Measurements from ENCODE around the gene RABGAP1. TPM values are rescaled to one million over a fixed set of nuclear protein-coding genes. Genes with fewer than 3 reads are reported as not detected.
A peak's percentile ranks its signal among the peaks of the same experiment; 100 is the strongest.

The RABGAP1 gene
- total and polyA plus RNA-seq, 10 of the 15 experiments (the other 5 are each of a cell fraction or from before 2014, with no cell fraction given), result 2.6 to 31.6 (median 12.5) TPM

DNA sequence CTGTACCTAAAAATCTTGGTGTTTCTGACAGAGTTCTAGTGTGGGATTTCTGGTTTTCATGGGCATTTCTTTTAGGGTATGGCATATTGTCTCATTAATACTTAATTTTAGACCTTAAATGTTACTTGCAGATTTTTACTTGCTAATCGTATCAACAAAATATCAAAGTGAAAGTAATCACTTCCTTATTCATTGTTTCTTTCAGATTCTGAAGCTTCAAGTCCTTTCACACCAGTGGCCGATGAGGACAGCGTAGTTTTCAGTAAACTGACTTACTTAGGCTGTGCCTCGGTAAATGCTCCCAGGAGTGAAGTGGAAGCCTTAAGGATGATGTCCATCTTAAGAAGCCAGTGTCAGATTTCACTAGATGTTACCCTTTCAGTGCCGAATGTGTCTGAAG lies 45.2 kb downstream of the RABGAP1 start:
- no TSS peak for BruUV-seq (replicated peaks)
- H3K9ac ChIP-seq (ENCODE audit: control insufficient read depth, insufficient read depth, low read length), result no peak overlapping the region
- H3K4me3 ChIP-seq, result no peak overlapping the region
- TF ChIP-seq SPI1 (IDR thresholded peaks at IDR 0.05; ENCODE audit: borderline replicate concordance, insufficient read depth, low read depth, low read length), result peak; percentile 64; the same call in 1 of the 2 replicates
- no peak for TF ChIP-seq JUND (IDR thresholded peaks at IDR 0.05; ENCODE audit: low read depth, low read length)
- ChIA-PET RAD21 (ENCODE audit: unreplicated experiment) (no interaction called here), CTCF (interaction anchor here (0.6 kb wide), 1 partner anchor 138 kb away, joined by 3 read pairs; no protein-coding TSS in a partner anchor), SMC1A (ENCODE audit: uncharacterized antibody, unreplicated experiment) (interaction anchor here (1.7 kb wide), 1 partner anchor 82 kb away, joined by 3 read pairs; no protein-coding TSS in a partner anchor), POLR2A (no interaction called here)
- 80% methylated on average over 5 of the region's 5 CpGs for WGBS (ENCODE audit: insufficient coverage, insufficient replicate concordance, low lambda C conversion rate, missing lambda C conversion rate)
- no peak overlapping the region for H3K4me2 ChIP-seq (ENCODE audit: control insufficient read depth, insufficient read depth)
- no peaks in the 10 kb centered on the region for H3K27me3 ChIP-seq (replicated peaks in 1 of 2; ENCODE audit: control insufficient read depth in 2 of 2, insufficient read depth in 2 of 2, low read length in 1 of 2)
- DNase-seq (ENCODE audit: low read depth, low spot score) (no peak), ATAC-seq (no peak), FAIRE-seq (no peak)
- no peaks in the 10 kb centered on the region for H3K4me1 ChIP-seq (ENCODE audit: control insufficient read depth, insufficient read depth, low read length)
- H3K79me2 ChIP-seq (ENCODE audit: control insufficient read depth, insufficient read depth, low read length), result no peaks in the 10 kb centered on the region
- intact Hi-C loops (cut with micrococcal nuclease; ENCODE audit: unreplicated experiment) (no loop called here), in situ Hi-C loops (cut with MboI) (no loop called here)
- no peak overlapping the region for H2AFZ ChIP-seq (ENCODE audit: control insufficient read depth, low read depth, low read length)
- H3K27ac ChIP-seq (ENCODE audit: control insufficient read depth, insufficient read depth), result no peak overlapping the region
- H3K36me3 ChIP-seq (ENCODE audit: control insufficient read depth in 2 of 2, insufficient read depth in 2 of 2, low read length in 1 of 2), result peaks cover 3 to 11% of the 10 kb centered on the region in 2 experiments
- H3K9me3 ChIP-seq (replicated peaks; ENCODE audit: control insufficient read depth, insufficient read depth, low read length), result no peaks in the 10 kb centered on the region
- no peaks in the 10 kb centered on the region for H4K20me1 ChIP-seq (ENCODE audit: control insufficient read depth, insufficient read depth)

- ChIA-PET POLR2A (no interaction called here), SMC1A (ENCODE audit: uncharacterized antibody, unreplicated experiment) (interaction anchor here (0.6 to 1.3 kb wide), 6 partner anchors 33 to 490 kb away, joined by 3 to 5 read pairs (median 3); no protein-coding TSS in a partner anchor), CTCF (interaction anchor here (0.6 to 1.2 kb wide), 4 partner anchors 9 to 490 kb away, joined by 3 to 6 read pairs (median 4); partner anchors contain the start of genes ZBTB26 and ZBTB6), RAD21 (ENCODE audit: unreplicated experiment) (interaction anchor here (1.0 to 3.0 kb wide), 3 partner anchors 76 to 85 kb away, joined by 5 to 10 read pairs (median 5); partner anchors contain the start of gene ZBTB6)
- TF ChIP-seq SMC3 (IDR thresholded peaks at IDR 0.05; ENCODE audit: borderline replicate concordance, low read length) (no peak), RELA (IDR thresholded peaks at IDR 0.05; ENCODE audit: borderline replicate concordance, partially characterized antibody) (no peak), ZNF274 (IDR thresholded peaks at IDR 0.05; ENCODE audit: insufficient read depth, insufficient read length) (no peak), HSF1 (IDR thresholded peaks at IDR 0.05; ENCODE audit: low read depth, low read length) (no peak), RFX5 (IDR thresholded peaks at IDR 0.05; ENCODE audit: low read depth, low read length) (no peak), SKIL (IDR thresholded peaks at IDR 0.05; ENCODE audit: low read depth, poor library complexity, severe bottlenecking) (no peak), KLF5 (IDR thresholded peaks at IDR 0.05; ENCODE audit: partially characterized antibody) (no peak), FOXK2 (IDR thresholded peaks at IDR 0.05) (no peak)
- TF ChIP-seq, protein P1, sequence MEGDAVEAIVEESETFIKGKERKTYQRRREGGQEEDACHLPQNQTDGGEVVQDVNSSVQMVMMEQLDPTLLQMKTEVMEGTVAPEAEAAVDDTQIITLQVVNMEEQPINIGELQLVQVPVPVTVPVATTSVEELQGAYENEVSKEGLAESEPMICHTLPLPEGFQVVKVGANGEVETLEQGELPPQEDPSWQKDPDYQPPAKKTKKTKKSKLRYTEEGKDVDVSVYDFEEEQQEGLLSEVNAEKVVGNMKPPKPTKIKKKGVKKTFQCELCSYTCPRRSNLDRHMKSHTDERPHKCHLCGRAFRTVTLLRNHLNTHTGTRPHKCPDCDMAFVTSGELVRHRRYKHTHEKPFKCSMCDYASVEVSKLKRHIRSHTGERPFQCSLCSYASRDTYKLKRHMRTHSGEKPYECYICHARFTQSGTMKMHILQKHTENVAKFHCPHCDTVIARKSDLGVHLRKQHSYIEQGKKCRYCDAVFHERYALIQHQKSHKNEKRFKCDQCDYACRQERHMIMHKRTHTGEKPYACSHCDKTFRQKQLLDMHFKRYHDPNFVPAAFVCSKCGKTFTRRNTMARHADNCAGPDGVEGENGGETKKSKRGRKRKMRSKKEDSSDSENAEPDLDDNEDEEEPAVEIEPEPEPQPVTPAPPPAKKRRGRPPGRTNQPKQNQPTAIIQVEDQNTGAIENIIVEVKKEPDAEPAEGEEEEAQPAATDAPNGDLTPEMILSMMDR (IDR thresholded peaks at IDR 0.05 in 2 of 3, conservative IDR thresholded peaks at IDR 0.05 in 1 of 3; ENCODE audit: control insufficient read depth in 2 of 3, extremely low read depth in 1 of 3, insufficient read depth in 1 of 3, low read depth in 3 of 3, low read length in 3 of 3), result no peak
- Histone ChIP-seq H2AFZ (ENCODE audit: control insufficient read depth, low read depth, low read length) (no peak overlapping the region), H3K4me1 (ENCODE audit: control insufficient read depth, insufficient read depth, low read length) (no peaks in the 10 kb centered on the region), H3K9me3 (replicated peaks; ENCODE audit: control insufficient read depth, insufficient read depth, low read length) (no peaks in the 10 kb centered on the region), H3K79me2 (ENCODE audit: control insufficient read depth, insufficient read depth, low read length) (no peaks in the 10 kb centered on the region), H4K20me1 (ENCODE audit: control insufficient read depth, insufficient read depth) (no peaks in the 10 kb centered on the region), H3K27ac (ENCODE audit: control insufficient read depth, insufficient read depth) (no peak overlapping the region), H3K4me3 (no peak overlapping the region), H3K27me3 (replicated peaks in 1 of 2; ENCODE audit: control insufficient read depth in 2 of 2, insufficient read depth in 2 of 2, low read length in 1 of 2) (no peaks in the 10 kb centered on the region), H3K9ac (ENCODE audit: control insufficient read depth, insufficient read depth, low read length) (no peak overlapping the region), H3K36me3 (ENCODE audit: control insufficient read depth in 2 of 2, insufficient read depth in 2 of 2, low read length in 1 of 2) (peaks cover 3 to 17% of the 10 kb centered on the region in 2 experiments), H3K4me2 (ENCODE audit: control insufficient read depth, insufficient read depth) (no peak overlapping the region)
- DNase-seq (ENCODE audit: low read depth, low spot score), result no peak
- ATAC-seq, result no peak
- intact Hi-C loops (cut with micrococcal nuclease; ENCODE audit: unreplicated experiment), result no loop called here
- in situ Hi-C loops (cut with MboI), result no loop called here
- 60% methylated on average over 2 of the region's 2 CpGs for WGBS (ENCODE audit: insufficient coverage, insufficient replicate concordance, low lambda C conversion rate, missing lambda C conversion rate)
- BruUV-seq (replicated peaks), result no TSS peak
- FAIRE-seq, result no peak
These were observed 47.3 kb downstream of the RABGAP1 start for GRCh38 chr9:122988141-122988540.
